H1 (cell line): Measurements from ENCODE around the gene LEMD1. TPM values are rescaled to one million over a fixed set of nuclear protein-coding genes. Genes with fewer than 3 reads are reported as not detected.

Source experiments
- CTCF ChIA-PET: fragments of 300-600 bp; sonication (Branson Sonifier 250); formaldehyde crosslinking; loops from one replicate; lab custom pipeline; 2021; ENCODE audit not compliant: partially characterized antibody; lab: Charles Lee
- POLR2A ChIA-PET: fragments of 300-600 bp; sonication (Branson Sonifier 250); formaldehyde crosslinking; loops from one replicate; lab custom pipeline; 2021; ENCODE audit warnings: inconsistent platforms; ENCODE audit not compliant: partially characterized antibody; lab: Charles Lee
- DNase-seq, 2 experiments: peaks; one replicate each; pipeline versions ENCODE4 v3.0.0 to v3.0.0-alpha.2; 2010 to 2022; ENCODE audit warnings: low spot score in 2 of 2, low read depth in 1 of 2, mixed read lengths in 1 of 2
- FAIRE-seq: peaks from 2 replicates; lab custom pipeline; 2011; peaks lifted over from hg19 to GRCh38; lab: Jason Lieb, UNC
- H2AFZ ChIP-seq: 2 replicates; pipeline ENCODE4 v1.8.1; 2012; ENCODE audit warnings: low read length, inconsistent platforms
- H2AK5ac ChIP-seq: 2 replicates; pipeline ENCODE4 v1.6.1; 2013; ENCODE audit warnings: low read depth, low read length
- H2BK120ac ChIP-seq: replicated peaks from 2 replicates; pipeline ENCODE3; 2013; ENCODE audit warnings: low read depth, low read length, inconsistent platforms
- H2BK12ac ChIP-seq: 2 replicates; pipeline ENCODE4 v1.6.1; 2013; ENCODE audit warnings: low read depth, low read length
- H2BK15ac ChIP-seq: 2 replicates; pipeline ENCODE4 v1.6.1; 2013; ENCODE audit warnings: low read length
- H2BK20ac ChIP-seq: 2 replicates; pipeline ENCODE4 v1.6.1; 2013; ENCODE audit warnings: low read length
- H2BK5ac ChIP-seq: 2 replicates; pipeline ENCODE4 v1.6.1; 2013; ENCODE audit warnings: low read depth, low read length
- H3K14ac ChIP-seq: 2 replicates; pipeline ENCODE4 v1.6.1; 2013; ENCODE audit warnings: inconsistent platforms; ENCODE audit not compliant: insufficient read length
- H3K18ac ChIP-seq: 2 replicates; pipeline ENCODE4 v1.6.1; 2013; ENCODE audit warnings: low read length; ENCODE audit errors: extremely low read depth
- H3K23ac ChIP-seq: 2 replicates; pipeline ENCODE4 v1.6.1; 2013; ENCODE audit warnings: inconsistent platforms; ENCODE audit not compliant: insufficient read length
- H3K23me2 ChIP-seq: 2 replicates; pipeline ENCODE4 v1.6.1; 2013; ENCODE audit warnings: low read depth, low read length
- H3K27ac ChIP-seq: 2 replicates; pipeline ENCODE4 v1.6.1; 2011; ENCODE audit warnings: low read depth, low read length, inconsistent platforms
- H3K27me3 ChIP-seq, 4 experiments: replicated peaks in 1 of 4; 1 replicate in 1 of 4; 2 replicates in 3 of 4; pipeline versions ENCODE4 v1.6.1 to v1.8.1; 2011 to 2013; ENCODE audit warnings: low read length in 3 of 4, mild to moderate bottlenecking in 3 of 4, inconsistent platforms in 2 of 4, mixed read lengths in 2 of 4, moderate library complexity in 1 of 4; ENCODE audit not compliant: control insufficient read depth in 3 of 4, insufficient read depth in 3 of 4; ENCODE audit errors: extremely low read depth in 1 of 4
- H3K36me3 ChIP-seq, 4 experiments: 2 replicates each; pipeline versions ENCODE4 v1.6.1 to v1.8.1; 2011 to 2013; ENCODE audit warnings: mild to moderate bottlenecking in 4 of 4, low read length in 3 of 4, moderate library complexity in 2 of 4, control low read depth in 1 of 4, inconsistent platforms in 1 of 4; ENCODE audit not compliant: insufficient read depth in 4 of 4, control insufficient read depth in 2 of 4
- H3K4ac ChIP-seq: replicated peaks from 2 replicates; pipeline ENCODE3; 2013; ENCODE audit warnings: low read length, low read depth, mixed read lengths, inconsistent platforms; ENCODE audit not compliant: insufficient read length
- H3K4me1 ChIP-seq, 4 experiments: replicated peaks in 1 of 4; 1 replicate in 1 of 4; 2 replicates in 3 of 4; pipeline versions ENCODE4 v1.6.1 to v1.8.1; 2011 to 2013; ENCODE audit warnings: low read length in 3 of 4, inconsistent platforms in 2 of 4, mixed read lengths in 1 of 4; ENCODE audit not compliant: insufficient read depth in 4 of 4, control insufficient read depth in 3 of 4
- H3K4me2 ChIP-seq, 2 experiments: 2 replicates each; pipeline versions ENCODE4 v1.6.1 to v1.8.1; 2011 to 2013; ENCODE audit warnings: low read depth in 2 of 2, low read length in 2 of 2, control low read depth in 1 of 2, inconsistent platforms in 1 of 2, mild to moderate bottlenecking in 1 of 2; ENCODE audit not compliant: insufficient read depth in 1 of 2
- H3K4me3 ChIP-seq, 4 experiments: fragments of 200-600, 300-600 bp in 1 of 4; sonication (generic), shearing (Covaris generic), sonication (Bioruptor Twin) in 1 of 4; 2 replicates each; pipeline versions ENCODE4 v1.5.1 to v1.8.1; 2011 to 2016; ENCODE audit warnings: low read length in 4 of 4, low read depth in 3 of 4, control low read depth in 2 of 4, inconsistent platforms in 2 of 4, mild to moderate bottlenecking in 2 of 4, mixed read lengths in 1 of 4, moderate library complexity in 1 of 4; ENCODE audit not compliant: insufficient read depth in 2 of 4; ENCODE audit errors: extremely low read depth in 1 of 4
- H3K56ac ChIP-seq: replicated peaks from 2 replicates; pipeline ENCODE3; 2013; ENCODE audit warnings: low read depth, mild to moderate bottlenecking, mixed read lengths, low read length, inconsistent platforms; ENCODE audit not compliant: insufficient read length
- H3K79me1 ChIP-seq: 2 replicates; pipeline ENCODE4 v1.6.1; 2013; ENCODE audit warnings: low read depth, low read length, control low read depth
- H3K79me2 ChIP-seq, 2 experiments: 2 replicates each; pipeline versions ENCODE4 v1.6.1 to v1.8.1; 2012 to 2013; ENCODE audit warnings: low read length in 2 of 2, mild to moderate bottlenecking in 2 of 2, inconsistent platforms in 1 of 2; ENCODE audit not compliant: insufficient read depth in 2 of 2, control insufficient read depth in 1 of 2
- H3K9ac ChIP-seq, 4 experiments: replicated peaks in 1 of 4; 1 replicate in 1 of 4; 2 replicates in 3 of 4; pipeline versions ENCODE4 v1.6.1 to v1.8.1; 2011 to 2013; ENCODE audit warnings: low read depth in 3 of 4, low read length in 3 of 4, control low read depth in 2 of 4, mild to moderate bottlenecking in 2 of 4, moderate library complexity in 2 of 4, inconsistent platforms in 1 of 4; ENCODE audit errors: extremely low read depth in 1 of 4
- H3K9me3 ChIP-seq, 2 experiments: 2 replicates each; pipeline versions ENCODE4 v1.6.1 to v1.8.1; 2012 to 2013; ENCODE audit warnings: mild to moderate bottlenecking in 2 of 2, moderate library complexity in 2 of 2, control low read depth in 1 of 2, inconsistent platforms in 1 of 2, low read depth in 1 of 2, low read length in 1 of 2, mixed read lengths in 1 of 2; ENCODE audit not compliant: insufficient read depth in 2 of 2
- H4K20me1 ChIP-seq, 2 experiments: replicated peaks in 1 of 2; 2 replicates each; pipeline versions ENCODE3 to v1.8.1; 2011 to 2013; ENCODE audit warnings: inconsistent platforms in 2 of 2, low read length in 2 of 2, mild to moderate bottlenecking in 1 of 2; ENCODE audit not compliant: insufficient read depth in 2 of 2, control insufficient read depth in 1 of 2
- H4K5ac ChIP-seq: 2 replicates; pipeline ENCODE4 v1.6.1; 2013; ENCODE audit warnings: low read length, low read depth, mixed read lengths, inconsistent platforms; ENCODE audit not compliant: insufficient read length
- H4K8ac ChIP-seq: 2 replicates; pipeline ENCODE4 v1.8.0; 2013; ENCODE audit warnings: mild to moderate bottlenecking, moderate library complexity, low read length, inconsistent platforms; ENCODE audit not compliant: insufficient read depth; ENCODE audit errors: extremely low read depth
- H4K91ac ChIP-seq: replicated peaks from 2 replicates; pipeline ENCODE3; 2013; ENCODE audit warnings: low read length, mixed read lengths, inconsistent platforms; ENCODE audit not compliant: insufficient read length
- ASH2L ChIP-seq: fragments of 200-600, 300-600 bp; sonication (generic); IDR thresholded peaks from one replicate; pipeline ENCODE4 v1.7.1; 2017; ENCODE audit warnings: low read length
- CTBP2 ChIP-seq: IDR thresholded peaks from 2 replicates; pipeline ENCODE4 v1.7.0; 2011; ENCODE audit warnings: borderline replicate concordance, mild to moderate bottlenecking, moderate library complexity, mixed read lengths, low read length; ENCODE audit not compliant: insufficient read depth, insufficient read length
- GABPA ChIP-seq: IDR thresholded peaks from 2 replicates; pipeline ENCODE4 v1.6.1; 2011; ENCODE audit warnings: mild to moderate bottlenecking, low read length, moderate library complexity, borderline replicate concordance; ENCODE audit not compliant: insufficient read depth
- POLR2A ChIP-seq, 2 experiments: IDR thresholded peaks; 1 replicate in 1 of 2; 2 replicates in 1 of 2; pipeline ENCODE4 v1.6.1; 2011; ENCODE audit warnings: low read depth in 2 of 2, low read length in 2 of 2, mild to moderate bottlenecking in 2 of 2; ENCODE audit errors: control extremely low read depth in 1 of 2
- WGBS, 2 experiments: shearing (Covaris generic) in 1 of 2; methylation state at CpG; one replicate each; pipeline versions ENCODE4 v1.1.6 to v1.1.7; 2013 to 2015; ENCODE audit warnings: low lambda C conversion rate in 2 of 2, mixed read lengths in 2 of 2, inconsistent platforms in 1 of 2, low coverage in 1 of 2, missing lambda C conversion rate in 1 of 2; ENCODE audit not compliant: insufficient replicate concordance in 2 of 2, insufficient coverage in 1 of 2, insufficient read length in 1 of 2; ENCODE audit errors: extremely low coverage in 1 of 2, missing lambda C conversion rate in 1 of 2; 5-methylcytosine and 5-hydroxymethylcytosine counted together
- polyA plus RNA-seq, 7 experiments: library from polyadenylated mRNA; depleted of rRNA in 3 of 7; stranded (reverse) in 5 of 7; unstranded in 2 of 7; fragments of >200 nt in 5 of 7; fragments of 200-250 nt in 2 of 7; gene quantifications; 1 replicate in 5 of 7; 2 replicates in 1 of 7; 4 replicates in 1 of 7; pipeline versions ENCODE4 v1.2.1 to v1.2.3, GENCODE V29; 2011 to 2013; ENCODE audit warnings: missing spikeins in 2 of 7, mixed read lengths in 2 of 7
- total RNA-seq: library from RNA; stranded (reverse); fragmentation: NEBNext Ultra II Directional; extraction: Animal tissue kit (Norgen Biotek cat#: 25700); gene quantifications from 2 replicates; pipeline ENCODE4 v1.2.1, GENCODE V29; 2021
- TF ChIP-seq, protein P1 (sequence below): IDR thresholded peaks from 2 replicates; pipeline ENCODE4 v1.6.1; 2012; ENCODE audit warnings: inconsistent platforms

Gene LEMD1
- total and polyA plus RNA-seq, 2 of the 8 experiments (the other 6 are each of a cell fraction or from before 2014, with no cell fraction given), result 10.0 to 10.5 TPM

DNA sequence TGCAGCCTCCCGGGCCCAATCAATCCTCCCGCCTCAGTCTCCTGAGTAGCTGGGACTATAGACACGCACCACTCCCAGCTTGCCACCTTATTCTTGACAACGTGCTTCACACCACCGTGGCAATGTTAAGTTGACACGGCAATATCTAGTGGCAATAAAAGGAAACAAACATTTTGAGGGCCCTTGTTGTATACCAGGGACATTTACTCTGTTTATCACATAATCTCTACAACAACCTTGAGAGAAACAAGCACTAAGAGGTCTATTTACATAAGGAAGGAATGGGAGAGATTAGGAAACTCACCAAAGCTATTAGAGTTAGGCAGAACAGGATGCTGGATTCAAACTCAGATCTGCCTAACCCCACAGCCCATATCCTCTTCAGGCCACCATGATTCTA lies 68.2 kb downstream of the LEMD1 start:
- Histone ChIP-seq H3K79me1 (no peaks in the 10 kb centered on the region), H2BK15ac (no peak overlapping the region), H3K56ac (no peak overlapping the region), H3K4me2 (no peak overlapping the region), H3K18ac (peak overlapping the region; percentile 26), H3K9ac (no peak overlapping the region), H4K20me1 (no peaks in the 10 kb centered on the region), H3K27ac (no peak overlapping the region), H3K14ac (no peak overlapping the region), H2AK5ac (no peak overlapping the region), H2BK120ac (no peak overlapping the region), H3K79me2 (no peaks in the 10 kb centered on the region), H2BK12ac (no peak overlapping the region), H4K5ac (no peak overlapping the region), H2AFZ (no peak overlapping the region), H3K23ac (no peak overlapping the region), H3K9me3 (no peaks in the 10 kb centered on the region), H3K27me3 (no peaks in the 10 kb centered on the region; a peak in 1 of 7 replicates), H4K91ac (no peak overlapping the region), H3K4me3 (no peak overlapping the region), H3K36me3 (no peaks in the 10 kb centered on the region), H4K8ac (no peak overlapping the region), H3K4me1 (peaks cover 26 to 54% (median 35%) of the 10 kb centered on the region in 4 experiments), H3K23me2 (no peaks in the 10 kb centered on the region), H2BK5ac (no peak overlapping the region), H3K4ac (no peak overlapping the region), H2BK20ac (no peak overlapping the region)
- TF ChIP-seq POLR2A (IDR thresholded peaks at IDR 0.05; ENCODE audit: control extremely low read depth in 1 of 2, low read depth in 2 of 2, low read length in 2 of 2), result no peak
- TF ChIP-seq CTBP2, result no peak
- no peak for TF ChIP-seq GABPA
- no peak for TF ChIP-seq ASH2L
- TF ChIP-seq, protein P1, sequence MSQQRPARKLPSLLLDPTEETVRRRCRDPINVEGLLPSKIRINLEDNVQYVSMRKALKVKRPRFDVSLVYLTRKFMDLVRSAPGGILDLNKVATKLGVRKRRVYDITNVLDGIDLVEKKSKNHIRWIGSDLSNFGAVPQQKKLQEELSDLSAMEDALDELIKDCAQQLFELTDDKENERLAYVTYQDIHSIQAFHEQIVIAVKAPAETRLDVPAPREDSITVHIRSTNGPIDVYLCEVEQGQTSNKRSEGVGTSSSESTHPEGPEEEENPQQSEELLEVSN, result no peak
- ChIA-PET CTCF (interaction anchor here (0.6 to 67.1 kb wide), 57 partner anchors 9 to 278 kb away, joined by 3 to 2424 read pairs (median 5); partner anchors contain the start of genes BLACAT1, CDK18, NUAK2 and TMCC2), POLR2A (interaction anchor here (0.9 to 1.5 kb wide), 4 partner anchors 10 to 292 kb away, joined by 3 to 4 read pairs (median 4); no protein-coding TSS in a partner anchor)
- no peak for DNase-seq
- FAIRE-seq, result no peak
- 93% methylated on average over 6 of the region's 6 CpGs; no CpG with 5 or more reads in 1 of the 2 experiments for WGBS, 2 experiments
